CD4-positive, alpha-beta T cell (primary cell): ENCODE results near the gene CPNE9. TPM values are rescaled to one million over a fixed set of nuclear protein-coding genes. Genes with fewer than 3 reads are reported as not detected.

Experiments used
- ATAC-seq: fragments of 200-7000 bp; cut with Tn5 transposase; one replicate; pipeline ENCODE4 v1.10.0; 2022; ENCODE audit warnings: mild to moderate bottlenecking; ENCODE audit not compliant: poor library complexity
- CTCF ChIA-PET: fragments of 350-600 bp; sonication (Branson Sonifier 250); formaldehyde crosslinking; loops from one replicate; lab custom pipeline; 2021; ENCODE audit warnings: antibody characterized with exemption, inconsistent platforms; lab: Charles Lee
- POLR2A ChIA-PET: fragments of 350-600 bp; sonication (Branson Sonifier 250); formaldehyde crosslinking; loops from one replicate; lab custom pipeline; 2021; ENCODE audit warnings: antibody characterized with exemption, inconsistent platforms; lab: Charles Lee
- DNase-seq, 14 experiments: peaks; one replicate each; pipeline ENCODE4 v3.0.0-alpha.2; 2013 to 2020; ENCODE audit warnings: mixed read lengths in 2 of 14
- H3K27ac ChIP-seq, 2 donors: one replicate each; pipeline versions ENCODE4 v1.5.1 to v1.7.0; 2013; ENCODE audit warnings: low read length in 2 of 2, low read depth in 1 of 2, mild to moderate bottlenecking in 1 of 2
- H3K27me3 ChIP-seq, 2 experiments: 1 replicate in 1 of 2; 2 replicates in 1 of 2; pipeline versions ENCODE4 v1.6.1 to v1.7.0; 2013; ENCODE audit warnings: low read length in 2 of 2, control low read depth in 1 of 2, mild to moderate bottlenecking in 1 of 2, moderate library complexity in 1 of 2; ENCODE audit not compliant: insufficient read depth in 2 of 2, control insufficient read depth in 1 of 2
- H3K36me3 ChIP-seq: one replicate; pipeline ENCODE4 v1.6.1; 2013; ENCODE audit warnings: low read length, control low read depth; ENCODE audit not compliant: insufficient read depth
- H3K4me1 ChIP-seq: one replicate; pipeline ENCODE4 v1.6.1; 2013; ENCODE audit warnings: low read length, control low read depth; ENCODE audit not compliant: insufficient read depth
- H3K4me3 ChIP-seq: one replicate; pipeline ENCODE4 v1.5.1; 2013; ENCODE audit warnings: mild to moderate bottlenecking, low read length, moderate library complexity
- H3K9me3 ChIP-seq, 2 experiments: 1 replicate in 1 of 2; 2 replicates in 1 of 2; pipeline versions ENCODE4 v1.6.1 to v1.7.0; 2013; ENCODE audit warnings: low read length in 2 of 2, mild to moderate bottlenecking in 2 of 2, control low read depth in 1 of 2, moderate library complexity in 1 of 2; ENCODE audit not compliant: control insufficient read depth in 1 of 2, insufficient read depth in 1 of 2
- H3K27ac Mint-ChIP-seq: one replicate; pipeline ENCODE4 v1.8.0; 2020; ENCODE audit warnings: mixed read lengths
- H3K27me3 Mint-ChIP-seq: one replicate; pipeline ENCODE4 v1.8.0; 2021; ENCODE audit warnings: mixed read lengths
- H3K36me3 Mint-ChIP-seq: one replicate; pipeline ENCODE4 v1.8.0; 2021; ENCODE audit warnings: low read depth, mixed read lengths
- H3K4me1 Mint-ChIP-seq: one replicate; pipeline ENCODE4 v1.8.0; 2021; ENCODE audit warnings: low read depth, mixed read lengths
- H3K4me3 Mint-ChIP-seq: one replicate; pipeline ENCODE4 v1.8.0; 2020; ENCODE audit warnings: mild to moderate bottlenecking, mixed read lengths
- H3K9me3 Mint-ChIP-seq: one replicate; pipeline ENCODE4 v1.8.0; 2020; ENCODE audit warnings: mixed read lengths
- intact Hi-C, 2 experiments: fragments of 100-400 bp; cut with DNase I in 1 of 2; cut with micrococcal nuclease in 1 of 2; formaldehyde crosslinking; loops; one replicate each; pipeline versions ENCODE4 v1.15.1 to v1.9.0; 2023 to 2025; cut with DNase I, micrococcal nuclease
- total RNA-seq, 174 experiments: library from RNA in 2 of 174; stranded (reverse) in 2 of 174; gene quantifications; one replicate each; pipeline ENCODE4 v1.2.3 and lab custom pipeline; 2021 to 2026
- TF ChIP-seq, protein P1 (sequence below): fragments of 200-600 bp; IDR thresholded peaks from one replicate; pipeline ENCODE4 v1.8.0; 2022; ENCODE audit warnings: antibody characterized with exemption, mild to moderate bottlenecking

Gene CPNE9
- total RNA-seq, 2 experiments from 2014 or later: 0.33 to 0.45 TPM

- Mint-ChIP-seq H3K27me3 (no peaks in the 10 kb centered on the region), H3K36me3 (peaks cover 12% of the 10 kb centered on the region), H3K4me1 (peaks cover 43% of the 10 kb centered on the region), H3K4me3 (no peak overlapping the region), H3K9me3 (no peaks in the 10 kb centered on the region), H3K27ac (no peak overlapping the region)
- ChIA-PET CTCF (interaction anchor here (0.5 kb wide), 1 partner anchor 12 kb away, joined by 3 read pairs; no protein-coding TSS in a partner anchor), POLR2A (interaction anchor here (1.1 kb wide), 1 partner anchor 26 kb away, joined by 3 read pairs; no protein-coding TSS in a partner anchor)
- Histone ChIP-seq H3K36me3 (peaks cover 13% of the 10 kb centered on the region), H3K9me3 (no peaks in the 10 kb centered on the region), H3K4me1 (peaks cover 45% of the 10 kb centered on the region), H3K4me3 (no peak overlapping the region), H3K27ac (no peak overlapping the region), H3K27me3 (no peaks in the 10 kb centered on the region)
- intact Hi-C loops: no loop called here
- TF ChIP-seq, protein P1, sequence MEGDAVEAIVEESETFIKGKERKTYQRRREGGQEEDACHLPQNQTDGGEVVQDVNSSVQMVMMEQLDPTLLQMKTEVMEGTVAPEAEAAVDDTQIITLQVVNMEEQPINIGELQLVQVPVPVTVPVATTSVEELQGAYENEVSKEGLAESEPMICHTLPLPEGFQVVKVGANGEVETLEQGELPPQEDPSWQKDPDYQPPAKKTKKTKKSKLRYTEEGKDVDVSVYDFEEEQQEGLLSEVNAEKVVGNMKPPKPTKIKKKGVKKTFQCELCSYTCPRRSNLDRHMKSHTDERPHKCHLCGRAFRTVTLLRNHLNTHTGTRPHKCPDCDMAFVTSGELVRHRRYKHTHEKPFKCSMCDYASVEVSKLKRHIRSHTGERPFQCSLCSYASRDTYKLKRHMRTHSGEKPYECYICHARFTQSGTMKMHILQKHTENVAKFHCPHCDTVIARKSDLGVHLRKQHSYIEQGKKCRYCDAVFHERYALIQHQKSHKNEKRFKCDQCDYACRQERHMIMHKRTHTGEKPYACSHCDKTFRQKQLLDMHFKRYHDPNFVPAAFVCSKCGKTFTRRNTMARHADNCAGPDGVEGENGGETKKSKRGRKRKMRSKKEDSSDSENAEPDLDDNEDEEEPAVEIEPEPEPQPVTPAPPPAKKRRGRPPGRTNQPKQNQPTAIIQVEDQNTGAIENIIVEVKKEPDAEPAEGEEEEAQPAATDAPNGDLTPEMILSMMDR: no peak
- ATAC-seq (no peak), DNase-seq (no peak)
Measured at GRCh38 chr3:9776896-9777693, 73.5 kb downstream of the CPNE9 start.

DNA sequence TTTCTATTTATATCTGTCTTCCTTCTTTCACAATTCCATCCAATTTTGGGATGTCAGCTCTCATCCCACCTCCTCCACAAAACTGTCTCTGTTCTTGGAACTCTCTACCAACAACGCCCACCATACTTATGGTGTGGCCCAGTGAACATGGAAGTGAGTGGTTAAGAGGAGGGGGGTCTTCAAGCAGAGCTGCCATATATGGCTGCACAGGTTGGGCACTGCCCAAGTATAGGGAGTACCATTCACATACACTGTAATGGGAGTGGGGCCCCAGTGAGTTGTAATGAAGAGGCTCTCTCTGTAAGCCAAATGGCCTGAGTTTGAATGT, 74.0 kb downstream of the CPNE9 start:
- Mint-ChIP-seq H3K9me3 (no peaks in the 10 kb centered on the region), H3K4me1 (peaks cover 49% of the 10 kb centered on the region), H3K4me3 (no peak overlapping the region), H3K27ac (no peak overlapping the region), H3K27me3 (no peaks in the 10 kb centered on the region), H3K36me3 (peaks cover 17% of the 10 kb centered on the region)
- intact Hi-C loops: no loop called here
- Histone ChIP-seq H3K4me3 (no peak overlapping the region), H3K36me3 (peaks cover 19% of the 10 kb centered on the region), H3K9me3 (no peaks in the 10 kb centered on the region), H3K4me1 (peaks cover 50% of the 10 kb centered on the region), H3K27me3 (no peaks in the 10 kb centered on the region), H3K27ac (no peak overlapping the region)
- DNase-seq (no peak), ATAC-seq (no peak)
- CTCF ChIA-PET: no interaction called here
- TF ChIP-seq, protein P1: no peak
- POLR2A ChIA-PET: interaction anchor here (1.1 to 1.5 kb wide), 2 partner anchors 15 to 27 kb away, joined by 3 to 4 read pairs; partner anchors contain the start of genes ARPC4 and TADA3

GRCh38 chr3:9778143-9779074, 74.8 kb downstream of the CPNE9 start:
- ATAC-seq (no peak), DNase-seq (peak in 1 of 14 experiments; percentile 16)
- TF ChIP-seq, protein P1: no peak
- Histone ChIP-seq H3K27ac (no peak overlapping the region), H3K36me3 (peaks cover 25% of the 10 kb centered on the region), H3K4me1 (peaks cover 50% of the 10 kb centered on the region), H3K9me3 (no peaks in the 10 kb centered on the region), H3K27me3 (no peaks in the 10 kb centered on the region), H3K4me3 (no peak overlapping the region)
- Mint-ChIP-seq H3K4me3 (peak overlapping the region; percentile 21), H3K36me3 (peaks cover 23% of the 10 kb centered on the region), H3K27me3 (no peaks in the 10 kb centered on the region), H3K9me3 (no peaks in the 10 kb centered on the region), H3K4me1 (peaks cover 53% of the 10 kb centered on the region), H3K27ac (peak overlapping the region; percentile 27)
- ChIA-PET POLR2A (interaction anchor here (0.6 to 1.5 kb wide), 4 partner anchors 14 to 28 kb away, joined by 3 to 4 read pairs (median 3); partner anchors contain the start of genes ARPC4, OGG1 and TADA3), CTCF (no interaction called here)
- intact Hi-C loops: no loop called here
